22Rv1 (cell line): ENCODE results near the gene SEPTIN5.

Source experiments
- ZFX ChIP-seq: fragments of 450-650 bp; IDR thresholded peaks from 2 replicates; pipeline ENCODE4 v1.6.1; 2017; ENCODE audit warnings: antibody characterized with exemption, borderline replicate concordance
- TF ChIP-seq, protein P1 (sequence below): fragments of 450-650 bp; IDR thresholded peaks from 2 replicates; pipeline ENCODE4 v1.5.1; 2017; ENCODE audit warnings: mild to moderate bottlenecking

- TF ChIP-seq, protein P1, sequence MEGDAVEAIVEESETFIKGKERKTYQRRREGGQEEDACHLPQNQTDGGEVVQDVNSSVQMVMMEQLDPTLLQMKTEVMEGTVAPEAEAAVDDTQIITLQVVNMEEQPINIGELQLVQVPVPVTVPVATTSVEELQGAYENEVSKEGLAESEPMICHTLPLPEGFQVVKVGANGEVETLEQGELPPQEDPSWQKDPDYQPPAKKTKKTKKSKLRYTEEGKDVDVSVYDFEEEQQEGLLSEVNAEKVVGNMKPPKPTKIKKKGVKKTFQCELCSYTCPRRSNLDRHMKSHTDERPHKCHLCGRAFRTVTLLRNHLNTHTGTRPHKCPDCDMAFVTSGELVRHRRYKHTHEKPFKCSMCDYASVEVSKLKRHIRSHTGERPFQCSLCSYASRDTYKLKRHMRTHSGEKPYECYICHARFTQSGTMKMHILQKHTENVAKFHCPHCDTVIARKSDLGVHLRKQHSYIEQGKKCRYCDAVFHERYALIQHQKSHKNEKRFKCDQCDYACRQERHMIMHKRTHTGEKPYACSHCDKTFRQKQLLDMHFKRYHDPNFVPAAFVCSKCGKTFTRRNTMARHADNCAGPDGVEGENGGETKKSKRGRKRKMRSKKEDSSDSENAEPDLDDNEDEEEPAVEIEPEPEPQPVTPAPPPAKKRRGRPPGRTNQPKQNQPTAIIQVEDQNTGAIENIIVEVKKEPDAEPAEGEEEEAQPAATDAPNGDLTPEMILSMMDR: no peak
- no peak for TF ChIP-seq ZFX
Measured at GRCh38 chr22:19713245-19713644, 1.1 kb upstream of the SEPTIN5 start.
